Fibroblast of gingiva (primary cell): ENCODE data around the gene SFXN4.
A peak's percentile ranks its signal among the peaks of the same experiment; 100 is the strongest.
"Not testable (repeated sequence)": the region's sequence is repeated elsewhere in the genome, so short reads cannot be mapped to it uniquely, and the experiment has no call there.

Source experiments
- DNase-seq: peaks from one replicate; pipeline ENCODE4 v3.0.0-alpha.2; 2011; ENCODE audit warnings: low read depth

The SFXN4 gene

GRCh38 chr10:119107106-119107505 is 58.4 kb downstream of the SFXN4 start:
- not testable (repeated sequence) for DNase-seq

- not testable (repeated sequence) for DNase-seq
These were observed 59.6 kb downstream of the SFXN4 start for GRCh38 chr10:119105899-119106298.

GRCh38 chr10:119105155-119105554 is 60.4 kb downstream of the SFXN4 start:
- no peak for DNase-seq

- no peak for DNase-seq
These were observed 60.9 kb downstream of the SFXN4 start for GRCh38 chr10:119104654-119105015.

- peak; percentile 75 for DNase-seq
These were observed 61.4 kb downstream of the SFXN4 start, which contains the start of gene DENND10 for GRCh38 chr10:119103903-119104653. Gene DENND10 (plus strand): TSS chr10:119104113. CDS start chr10:119104143, 30 bp downstream.

GRCh38 chr10:119103241-119103902 is 62.1 kb downstream of the SFXN4 start:
- no peak for DNase-seq

GRCh38 chr10:119101366-119102098 is 64.0 kb downstream of the SFXN4 start:
- DNase-seq = no peak

GRCh38 chr10:119100434-119101238 is 64.9 kb downstream of the SFXN4 start:
- no peak for DNase-seq

GRCh38 chr10:119098576-119098975 is 66.9 kb downstream of the SFXN4 start:
- DNase-seq = no peak

- not testable (repeated sequence) for DNase-seq
These were observed 68.7 kb downstream of the SFXN4 start for GRCh38 chr10:119096641-119097415.

GRCh38 chr10:119095640-119096039 is 69.9 kb downstream of the SFXN4 start:
- DNase-seq = no peak

- DNase-seq = no peak
These were observed 74.5 kb downstream of the SFXN4 start for GRCh38 chr10:119090968-119091367.
